H54 (cell line): ENCODE data around the gene GTF2IRD1.
"Not testable (repeated sequence)": the region's sequence is repeated elsewhere in the genome, so short reads cannot be mapped to it uniquely, and the experiment has no call there.

ENCODE experiments used
- DNase-seq: peaks from one replicate; pipeline ENCODE4 v3.0.0; 2011; ENCODE audit warnings: low spot score, mixed read lengths; ENCODE audit not compliant: insufficient read length
- FAIRE-seq: peaks from 3 replicates; lab custom pipeline; 2011; peaks lifted over from hg19 to GRCh38; lab: Jason Lieb, UNC
- POLR2A ChIP-seq: IDR thresholded peaks from 2 replicates; pipeline ENCODE4 v1.6.1; 2011; ENCODE audit warnings: low read depth, mild to moderate bottlenecking, low read length

GTF2IRD1 gene

DNA sequence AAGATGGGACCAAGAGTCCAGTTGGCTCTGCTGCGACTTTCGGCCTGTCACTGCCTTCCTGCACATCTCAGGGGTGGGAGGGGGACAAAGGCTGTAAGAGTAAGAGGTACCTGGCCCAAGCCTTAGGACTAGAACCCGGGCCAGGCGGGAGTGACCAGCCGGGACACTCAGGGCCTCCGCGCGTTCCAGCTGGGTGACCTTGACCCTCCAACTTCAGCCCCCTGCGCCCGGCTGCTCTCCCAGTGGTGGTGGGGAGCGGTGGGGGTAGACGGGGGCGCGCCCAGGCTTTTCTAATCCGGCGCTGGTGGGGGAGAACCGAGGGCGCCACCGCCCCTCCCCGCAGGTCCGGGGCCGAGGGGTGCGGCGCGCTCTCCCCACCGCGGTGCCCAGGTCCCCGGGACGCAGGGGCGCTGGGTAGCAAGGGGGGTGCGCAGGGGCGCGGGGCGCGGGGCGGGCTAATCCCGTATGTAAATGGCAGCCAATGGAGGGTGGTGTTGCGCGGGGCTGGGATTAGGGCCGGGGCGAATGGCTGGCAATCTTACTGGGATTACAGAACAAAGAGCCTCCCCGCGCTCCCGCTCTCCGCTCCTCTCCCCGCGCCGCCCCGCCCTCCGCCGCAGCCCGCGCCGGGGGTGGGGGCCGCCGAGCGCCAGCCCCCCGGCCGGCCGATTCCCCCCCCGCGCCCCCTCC, at the start of gene GTF2IRD1:
GTF2IRD1 (plus strand) TSS at position 585 of the 690 bp plus-strand sequence. CDS start 54,175 bp downstream, outside the sequence.
- FAIRE-seq (no peak), DNase-seq (peak; percentile 74)
- TF ChIP-seq POLR2A: 0 out of 2 replicates have a peak, but pooled peaks have one; percentile 27

- TF ChIP-seq POLR2A: no peak
- DNase-seq (no peak), FAIRE-seq (no peak)
Measured at GRCh38 chr7:74404388-74404700, 49.4 kb upstream of the GTF2IRD1 start.

DNA sequence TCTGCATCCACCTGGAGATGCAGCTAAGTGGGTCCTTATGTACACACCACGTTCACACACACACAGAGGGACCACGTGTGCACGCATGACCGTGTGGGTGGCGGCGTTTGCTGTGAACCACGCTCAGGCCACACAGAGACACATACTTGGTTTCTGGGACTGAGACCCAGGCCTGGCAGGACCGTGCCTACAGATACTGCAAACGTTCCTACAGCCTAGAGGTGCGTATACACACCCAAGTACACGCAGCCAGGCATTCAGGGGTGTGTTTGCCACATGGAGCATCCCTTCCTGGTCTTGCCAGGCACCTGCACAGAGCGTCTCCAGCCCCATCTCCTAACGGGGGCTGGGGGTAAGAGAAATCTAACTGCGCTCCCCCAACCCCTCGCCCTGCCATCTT, 49.0 kb upstream of the GTF2IRD1 start:
- DNase-seq (no peak), FAIRE-seq (no peak)
- TF ChIP-seq POLR2A: no peak

GRCh38 chr7:74405191-74405898, 48.4 kb upstream of the GTF2IRD1 start:
- TF ChIP-seq POLR2A: no peak
- no peak for FAIRE-seq
- no peak for DNase-seq

DNA sequence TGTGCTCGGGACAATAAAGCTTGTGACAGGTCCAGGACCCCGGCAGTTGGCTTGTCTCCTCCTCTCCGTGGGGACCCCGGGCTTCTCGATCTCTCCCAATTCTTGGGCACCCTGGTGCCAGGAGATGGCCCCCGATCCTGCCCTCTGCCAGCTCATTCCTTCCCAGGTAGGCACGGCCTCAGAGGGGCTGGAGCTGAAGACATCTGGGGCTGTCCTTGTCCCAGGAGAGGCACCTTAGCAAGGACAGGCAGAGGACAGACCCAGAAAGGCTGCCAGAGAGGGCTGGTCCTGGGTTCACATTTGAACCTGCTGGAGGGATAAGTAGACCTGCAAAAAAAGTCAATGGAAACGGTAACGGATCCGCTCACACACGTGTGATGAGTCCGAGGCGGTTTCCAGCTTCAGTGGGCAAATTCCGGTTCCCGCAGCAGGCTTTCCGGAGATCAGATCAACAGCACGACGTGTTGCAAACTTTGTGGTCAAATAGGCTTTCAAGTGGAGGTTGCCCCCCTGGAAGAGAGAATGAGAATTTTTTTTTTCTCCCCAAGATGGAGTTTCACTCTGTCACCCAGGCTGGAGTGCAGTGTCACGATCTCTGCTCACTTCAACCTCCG, 47.7 kb upstream of the GTF2IRD1 start:
- TF ChIP-seq POLR2A: no peak
- no peak for DNase-seq
- FAIRE-seq: no peak

DNA sequence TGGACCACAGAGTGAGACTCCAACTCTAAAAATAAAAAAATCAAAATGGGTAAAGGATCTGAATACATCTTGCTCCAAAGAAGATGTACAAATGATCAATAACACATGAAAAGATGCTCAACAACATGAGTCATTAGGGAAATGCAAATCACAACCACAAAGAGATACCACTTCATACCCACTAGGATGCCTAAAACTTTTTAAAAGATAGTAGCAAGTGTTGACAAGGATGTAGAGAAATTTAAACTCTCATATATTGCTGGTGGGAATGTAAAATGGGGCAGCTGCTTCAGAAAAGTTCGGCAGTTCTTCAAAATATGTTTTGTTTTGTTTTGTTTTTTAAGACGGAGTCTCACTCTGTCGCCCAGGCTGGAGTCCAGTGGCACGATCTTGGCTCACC, 45.7 kb upstream of the GTF2IRD1 start:
- no peak for FAIRE-seq
- DNase-seq: no peak
- TF ChIP-seq POLR2A: no peak

DNA sequence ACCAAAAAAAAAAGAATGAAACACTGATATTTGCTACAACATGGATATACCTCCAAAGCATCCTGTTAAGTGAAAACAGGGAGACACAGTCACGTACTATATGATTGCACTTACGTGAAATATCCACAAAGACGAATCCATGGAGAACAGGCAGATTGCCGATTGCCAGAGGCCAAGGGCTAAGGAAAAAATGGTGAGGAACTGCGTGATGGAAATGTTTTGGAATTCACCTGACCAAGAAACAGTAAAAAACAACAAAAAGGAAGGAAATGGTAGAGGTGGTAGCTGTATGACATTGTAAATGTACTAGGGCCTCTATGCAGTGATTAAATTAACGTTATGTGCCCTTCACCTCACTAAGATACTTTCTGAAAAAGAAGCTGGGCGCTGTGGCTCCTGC, 44.1 kb upstream of the GTF2IRD1 start:
- FAIRE-seq: no peak
- TF ChIP-seq POLR2A: no peak
- DNase-seq: no peak

DNA sequence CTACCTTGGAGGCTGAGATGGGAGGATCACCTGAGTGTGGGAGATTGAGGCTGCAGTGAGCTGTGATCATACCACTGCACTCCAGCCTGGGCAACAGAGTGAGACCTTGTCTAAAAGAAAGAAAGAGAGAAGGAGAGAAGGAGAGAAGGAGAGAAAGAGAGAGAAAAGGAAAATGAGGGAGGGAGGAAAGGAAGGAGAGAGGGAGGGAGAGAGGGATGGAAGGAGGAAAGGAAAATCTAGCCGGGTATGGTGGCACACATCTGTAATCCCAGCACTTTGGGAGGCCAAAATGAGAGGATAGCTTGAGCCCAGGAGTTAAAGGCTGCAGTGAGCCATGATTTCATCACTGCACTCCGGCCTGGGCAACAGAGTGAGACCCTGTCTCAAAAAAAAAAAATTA, 42.9 kb upstream of the GTF2IRD1 start:
- FAIRE-seq: no peak

DNA sequence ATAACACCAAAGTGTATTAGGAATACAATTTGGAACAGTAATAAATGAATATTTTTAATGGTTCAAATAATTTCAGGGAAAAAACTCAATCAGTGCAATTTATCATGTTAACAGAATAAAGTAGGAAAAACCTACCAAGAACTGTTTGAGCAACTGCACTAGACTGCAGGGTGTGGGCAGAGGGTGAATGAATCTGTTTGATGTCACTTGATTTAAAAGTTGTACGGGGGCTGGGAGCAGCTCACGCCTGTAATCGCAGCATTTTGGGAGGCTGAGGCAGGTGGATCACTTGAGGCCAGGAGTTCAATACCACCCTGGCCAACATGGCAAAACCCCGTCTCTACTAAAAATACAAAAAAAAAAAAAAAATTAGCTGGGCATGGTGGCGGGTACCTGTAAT, 42.1 kb upstream of the GTF2IRD1 start:
- not testable (repeated sequence) for FAIRE-seq

More for the DNA sequence above, 42.9 kb upstream of the GTF2IRD1 start:
- no peak for DNase-seq
- no peak for TF ChIP-seq POLR2A

GRCh38 chr7:74412056-74412455, 41.6 kb upstream of the GTF2IRD1 start:
- no peak for TF ChIP-seq POLR2A
- FAIRE-seq (no peak), DNase-seq (no peak)

More for the DNA sequence above, 42.1 kb upstream of the GTF2IRD1 start:
- not testable (repeated sequence) for DNase-seq

GRCh38 chr7:74412603-74413002, 41.1 kb upstream of the GTF2IRD1 start:
- FAIRE-seq (no peak), DNase-seq (no peak)
- no peak for TF ChIP-seq POLR2A

GRCh38 chr7:74414595-74415333, 38.9 kb upstream of the GTF2IRD1 start:
- not testable (repeated sequence) for FAIRE-seq

GRCh38 chr7:74417419-74417971, 36.2 kb upstream of the GTF2IRD1 start:
- DNase-seq: peak; percentile 80
- TF ChIP-seq POLR2A: no peak
- no peak for FAIRE-seq

More at GRCh38 chr7:74414595-74415333, 38.9 kb upstream of the GTF2IRD1 start:
- not testable (repeated sequence) for DNase-seq
